CD14-positive monocyte (primary cell): ENCODE data around the gene COL9A3. TPM values are rescaled to one million over a fixed set of nuclear protein-coding genes. Genes with fewer than 3 reads are reported as not detected.

Source experiments
- DNase-seq, 3 donors: peaks; one replicate each; pipeline ENCODE4 v3.0.0-alpha.2; 2011 to 2022
- H2AFZ ChIP-seq: 2 replicates; pipeline ENCODE4 v1.6.0; 2012; ENCODE audit warnings: mild to moderate bottlenecking, low read depth, low read length, inconsistent platforms; ENCODE audit not compliant: insufficient read depth, poor library complexity, severe bottlenecking
- H3K27ac ChIP-seq, 2 donors: 1 replicate in 1 of 2; 2 replicates in 1 of 2; pipeline ENCODE4 v1.5.1; 2012 to 2013; ENCODE audit warnings: low read length in 2 of 2, control low read depth in 1 of 2, inconsistent platforms in 1 of 2, low read depth in 1 of 2, mild to moderate bottlenecking in 1 of 2
- H3K27me3 ChIP-seq, 2 donors: one replicate each; pipeline versions ENCODE4 v1.6.0 to v1.6.1; 2011 to 2013; ENCODE audit warnings: low read length in 2 of 2; ENCODE audit not compliant: control insufficient read depth in 2 of 2, insufficient read depth in 2 of 2
- H3K36me3 ChIP-seq, 2 donors: replicated peaks in 1 of 2; 1 replicate in 1 of 2; 2 replicates in 1 of 2; pipeline versions ENCODE4 v1.5.1 to v1.6.1; 2012 to 2013; ENCODE audit warnings: low read length in 2 of 2, control low read depth in 1 of 2, inconsistent platforms in 1 of 2, mild to moderate bottlenecking in 1 of 2; ENCODE audit not compliant: insufficient read depth in 2 of 2, control insufficient read depth in 1 of 2
- H3K4me1 ChIP-seq, 2 donors: 1 replicate in 1 of 2; 2 replicates in 1 of 2; pipeline versions ENCODE4 v1.5.1 to v1.6.1; 2012 to 2013; ENCODE audit warnings: low read length in 2 of 2, control low read depth in 1 of 2, inconsistent platforms in 1 of 2, mild to moderate bottlenecking in 1 of 2, moderate library complexity in 1 of 2; ENCODE audit not compliant: insufficient read depth in 2 of 2, control insufficient read depth in 1 of 2
- H3K4me2 ChIP-seq: replicated peaks from 2 replicates; pipeline ENCODE3; 2012; ENCODE audit warnings: low read length, moderate library complexity, mild to moderate bottlenecking; ENCODE audit not compliant: poor library complexity, severe bottlenecking; ENCODE audit errors: extremely low read depth
- H3K4me3 ChIP-seq, 3 experiments: fragments of 200-600 bp in 1 of 3; sonication (generic) in 1 of 3; replicated peaks in 1 of 3; 1 replicate in 2 of 3; 2 replicates in 1 of 3; pipeline ENCODE4 v1.5.1; 2011 to 2013; ENCODE audit warnings: low read length in 3 of 3, mild to moderate bottlenecking in 3 of 3, control low read depth in 2 of 3, low read depth in 2 of 3, inconsistent platforms in 1 of 3, moderate library complexity in 1 of 3
- H3K79me2 ChIP-seq: 2 replicates; pipeline ENCODE4 v1.6.0; 2012; ENCODE audit warnings: mild to moderate bottlenecking, control low read depth, inconsistent platforms, low read length, moderate library complexity; ENCODE audit not compliant: insufficient read depth
- H3K9ac ChIP-seq: 2 replicates; pipeline ENCODE4 v1.6.0; 2017; ENCODE audit warnings: low read length, mild to moderate bottlenecking; ENCODE audit not compliant: insufficient read depth, poor library complexity, severe bottlenecking
- H3K9me3 ChIP-seq, 2 donors: replicated peaks in 1 of 2; 1 replicate in 1 of 2; 2 replicates in 1 of 2; pipeline versions ENCODE4 v1.5.1 to v1.6.1; 2012 to 2013; ENCODE audit warnings: low read length in 2 of 2, control low read depth in 1 of 2; ENCODE audit not compliant: control insufficient read depth in 1 of 2, insufficient read depth in 1 of 2
- H4K20me1 ChIP-seq: 2 replicates; pipeline ENCODE4 v1.6.0; 2012; ENCODE audit warnings: mild to moderate bottlenecking, low read length, control low read depth, moderate library complexity; ENCODE audit not compliant: insufficient read depth
- H3K27ac Mint-ChIP-seq, 7 donors: one replicate each; pipeline ENCODE4 v1.8.0; 2020; ENCODE audit warnings: mild to moderate bottlenecking in 7 of 7, mixed read lengths in 7 of 7, moderate library complexity in 6 of 7, inconsistent platforms in 2 of 7
- H3K27me3 Mint-ChIP-seq, 3 donors: one replicate each; pipeline ENCODE4 v1.8.0; 2021 to 2022; ENCODE audit warnings: low read depth in 3 of 3, mild to moderate bottlenecking in 3 of 3, mixed read lengths in 3 of 3, moderate library complexity in 3 of 3, inconsistent platforms in 1 of 3
- H3K36me3 Mint-ChIP-seq, 2 donors: one replicate each; pipeline ENCODE4 v1.8.0; 2020; ENCODE audit warnings: mixed read lengths in 2 of 2, inconsistent platforms in 1 of 2, mild to moderate bottlenecking in 1 of 2
- H3K4me1 Mint-ChIP-seq: one replicate; pipeline ENCODE4 v1.8.0; 2020; ENCODE audit warnings: mild to moderate bottlenecking, mixed read lengths
- H3K4me3 Mint-ChIP-seq, 2 donors: one replicate each; pipeline ENCODE4 v1.8.0; 2020; ENCODE audit warnings: mild to moderate bottlenecking in 2 of 2, mixed read lengths in 2 of 2, moderate library complexity in 1 of 2
- H3K9me3 Mint-ChIP-seq, 7 donors: one replicate each; pipeline ENCODE4 v1.8.0; 2020 to 2022; ENCODE audit warnings: mixed read lengths in 7 of 7, mild to moderate bottlenecking in 6 of 7, moderate library complexity in 6 of 7, inconsistent platforms in 2 of 7
- CTCF ChIP-seq: fragments of 200-600 bp; IDR thresholded peaks from one replicate; pipeline ENCODE4 v1.8.0; 2022; ENCODE audit warnings: antibody characterized with exemption, mild to moderate bottlenecking
- WGBS: methylation state at CpG from one replicate; pipeline ENCODE4 v1.1.5; 2013; ENCODE audit warnings: missing lambda C conversion rate; ENCODE audit not compliant: insufficient coverage; 5-methylcytosine and 5-hydroxymethylcytosine counted together
- intact Hi-C, 2 donors: fragments of 100-400 bp; cut with micrococcal nuclease; formaldehyde crosslinking; loops; one replicate each; pipeline versions ENCODE4 v1.15.0 to v1.15.1; 2023
- polyA plus RNA-seq, 3 donors: library from polyadenylated mRNA; depleted of rRNA in 1 of 3; unstranded in 2 of 3; stranded (reverse) in 1 of 3; fragments of 300-500 nt in 2 of 3; fragments of >200 nt in 1 of 3; fragmentation: Illumina TruSeq in 2 of 3; gene quantifications; 1 replicate in 2 of 3; 2 replicates in 1 of 3; pipeline ENCODE4 v1.2.3, GENCODE V29; 2012 to 2021

COL9A3 gene
- polyA plus RNA-seq, 3 donors, result 1.8 to 4.4 (median 2.6) TPM

GRCh38 chr20:62772619-62772989, 44.2 kb upstream of the COL9A3 start:
- peak overlapping the region in 1 of 7 donors; percentile 46 for H3K27ac Mint-ChIP-seq
- no peak overlapping the region for H3K9ac ChIP-seq
- no peak overlapping the region for H2AFZ ChIP-seq
- no peaks in the 10 kb centered on the region for H3K27me3 ChIP-seq
- no peak overlapping the region for H3K4me3 ChIP-seq
- 91% methylated on average over 10 of the region's 11 CpGs for WGBS
- H3K4me1 ChIP-seq, result peaks cover 48 to 56% of the 10 kb centered on the region in 2 donors
- no peaks in the 10 kb centered on the region for H3K36me3 ChIP-seq
- no peak for TF ChIP-seq CTCF
- H3K79me2 ChIP-seq, result no peaks in the 10 kb centered on the region
- no peak for DNase-seq
- no peak overlapping the region for H3K4me2 ChIP-seq
- H4K20me1 ChIP-seq, result no peaks in the 10 kb centered on the region
- peaks cover 0 to 5% (median 2%) of the 10 kb centered on the region in 7 donors for H3K9me3 Mint-ChIP-seq
- no peak overlapping the region for H3K4me3 Mint-ChIP-seq
- intact Hi-C loops, result no loop called here
- H3K9me3 ChIP-seq, result no peaks in the 10 kb centered on the region
- H3K27me3 Mint-ChIP-seq, result peaks cover 1 to 7% (median 3%) of the 10 kb centered on the region in 3 donors
- H3K27ac ChIP-seq, result no peak overlapping the region
- H3K4me1 Mint-ChIP-seq, result peaks cover 53% of the 10 kb centered on the region
- H3K36me3 Mint-ChIP-seq, result no peaks in the 10 kb centered on the region

GRCh38 chr20:62772990-62773844, 43.6 kb upstream of the COL9A3 start:
- H4K20me1 ChIP-seq, result no peaks in the 10 kb centered on the region
- no peak overlapping the region for H3K9ac ChIP-seq
- no peak overlapping the region for H3K4me3 ChIP-seq
- intact Hi-C loops, result no loop called here
- H3K27me3 Mint-ChIP-seq, result peaks cover 1 to 7% (median 3%) of the 10 kb centered on the region in 3 donors
- H2AFZ ChIP-seq, result no peak overlapping the region
- H3K4me1 Mint-ChIP-seq, result peaks cover 53% of the 10 kb centered on the region
- H3K9me3 ChIP-seq, result no peaks in the 10 kb centered on the region
- no peaks in the 10 kb centered on the region for H3K36me3 ChIP-seq
- H3K4me3 Mint-ChIP-seq, result no peak overlapping the region
- peak in 1 of 3 donors; percentile 51 for DNase-seq
- peaks cover 0 to 5% (median 2%) of the 10 kb centered on the region in 7 donors for H3K9me3 Mint-ChIP-seq
- H3K79me2 ChIP-seq, result no peaks in the 10 kb centered on the region
- TF ChIP-seq CTCF, result no peak
- peak overlapping the region in 5 of 7 donors; percentile 6 to 72 (median 53) for H3K27ac Mint-ChIP-seq
- H3K36me3 Mint-ChIP-seq, result no peaks in the 10 kb centered on the region
- no peak overlapping the region for H3K27ac ChIP-seq
- H3K27me3 ChIP-seq, result no peaks in the 10 kb centered on the region
- WGBS, result 70% methylated on average over 11 of the region's 19 CpGs
- H3K4me2 ChIP-seq, result no peak overlapping the region
- peaks cover 51 to 59% of the 10 kb centered on the region in 2 donors for H3K4me1 ChIP-seq
